Astrocyte of the hippocampus (primary cell): ENCODE measurements around the gene PLSCR3.

Source experiments
- DNase-seq: peaks from one replicate; pipeline ENCODE4 v3.0.0; 2011; ENCODE audit warnings: low read depth, low spot score

The PLSCR3 gene

DNA sequence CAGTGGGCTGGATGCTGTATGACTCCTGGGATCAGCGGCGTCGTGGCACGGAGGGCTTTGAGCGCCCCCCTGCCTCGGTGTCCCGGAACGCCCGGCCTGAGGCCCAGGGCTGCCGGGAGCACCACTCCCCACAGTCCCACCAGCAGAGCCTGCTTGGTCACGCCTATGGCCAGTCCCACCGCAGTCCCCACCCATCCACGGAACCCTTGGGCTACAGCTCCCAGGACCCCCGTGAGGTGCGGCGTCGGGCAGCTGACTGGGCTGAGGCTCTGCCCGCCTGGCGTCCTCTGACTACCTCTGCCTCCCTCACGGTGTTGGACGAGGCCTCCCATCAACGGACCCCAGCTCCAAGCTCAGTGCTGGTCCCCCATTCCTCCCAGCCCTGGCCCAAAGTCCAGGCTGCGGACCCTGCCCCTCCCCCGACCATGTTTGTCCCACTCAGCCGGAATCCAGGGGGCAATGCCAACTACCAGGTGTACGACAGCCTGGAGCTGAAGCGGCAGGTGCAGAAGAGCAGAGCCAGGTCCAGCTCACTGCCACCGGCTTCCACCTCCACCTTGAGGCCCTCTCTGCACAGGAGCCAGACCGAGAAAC is 32.7 kb upstream of the PLSCR3 start:
- no peak for DNase-seq

DNA sequence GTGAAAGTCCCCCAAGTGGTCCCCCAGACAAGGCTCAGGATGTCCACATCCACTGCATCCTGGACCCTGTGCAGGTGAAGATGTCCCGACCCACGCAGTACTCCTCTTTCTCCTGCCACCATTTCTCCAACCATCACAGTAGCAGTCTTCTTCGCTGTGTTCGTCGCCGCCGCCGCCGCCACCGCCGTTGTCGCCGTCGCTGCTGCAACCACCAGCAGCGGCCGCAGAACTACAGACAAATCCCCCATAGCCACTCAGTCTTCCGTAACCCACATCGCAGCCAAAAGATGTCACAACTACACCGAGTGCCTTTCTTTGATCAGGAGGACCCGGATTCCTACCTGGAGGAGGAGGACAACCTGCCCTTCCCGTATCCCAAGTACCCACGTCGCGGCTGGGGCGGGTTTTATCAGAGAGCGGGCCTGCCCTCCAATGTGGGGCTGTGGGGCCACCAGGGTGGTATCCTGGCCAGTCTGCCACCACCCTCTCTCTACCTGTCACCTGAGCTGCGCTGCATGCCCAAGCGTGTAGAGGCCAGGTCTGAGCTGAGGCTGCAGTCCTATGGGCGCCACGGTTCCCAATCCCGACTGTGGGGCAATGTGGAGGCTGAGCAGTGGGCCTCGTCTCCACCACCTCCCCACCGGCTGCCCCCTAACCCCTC is 32.0 kb upstream of the PLSCR3 start:
- no peak for DNase-seq

DNA sequence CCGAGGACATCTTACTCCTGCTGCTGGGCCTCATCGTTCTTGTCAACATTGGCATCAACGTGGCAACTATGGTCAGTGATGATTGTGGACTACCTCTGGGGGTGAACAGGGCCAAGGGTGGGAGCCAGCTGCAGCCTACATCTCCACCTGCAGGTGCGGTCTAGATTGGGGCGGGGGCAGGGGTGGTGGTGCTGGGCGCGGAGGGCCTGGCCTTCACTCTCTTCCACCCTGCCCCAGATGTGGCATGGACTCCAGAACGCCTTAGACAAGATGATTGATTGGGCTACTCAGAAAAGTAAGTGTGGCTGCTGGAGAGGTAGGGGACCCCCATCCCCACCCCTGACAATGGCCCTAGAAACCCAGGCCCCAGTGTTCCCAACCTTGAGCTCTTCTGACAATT is 31.4 kb upstream of the PLSCR3 start:
- DNase-seq = no peak

DNA sequence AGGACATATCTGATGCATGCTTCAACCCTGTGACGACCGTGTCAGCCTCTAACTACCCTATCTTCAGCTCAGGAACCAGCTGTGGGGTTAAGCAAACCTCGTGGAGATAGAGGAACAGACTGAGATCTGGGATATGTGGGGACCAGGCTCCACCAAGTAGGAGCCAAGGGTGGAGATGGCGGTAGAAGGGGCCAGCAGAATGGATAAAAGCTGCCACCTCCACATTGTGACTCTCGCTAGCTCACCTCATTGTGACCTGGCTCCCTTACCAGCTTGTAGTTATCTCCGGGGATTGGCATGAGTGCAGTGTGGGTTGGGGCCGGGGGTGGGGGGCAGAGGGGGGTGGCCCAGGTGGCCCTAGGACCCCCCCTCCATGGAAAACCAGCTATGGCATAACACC is 31.0 kb upstream of the PLSCR3 start, which contains the start of gene SPEM2:
TSS of gene SPEM2 (plus strand) at position 301 of the 400 bp plus-strand sequence. CDS start at position 374, 73 bp downstream.
- no peak for DNase-seq

DNA sequence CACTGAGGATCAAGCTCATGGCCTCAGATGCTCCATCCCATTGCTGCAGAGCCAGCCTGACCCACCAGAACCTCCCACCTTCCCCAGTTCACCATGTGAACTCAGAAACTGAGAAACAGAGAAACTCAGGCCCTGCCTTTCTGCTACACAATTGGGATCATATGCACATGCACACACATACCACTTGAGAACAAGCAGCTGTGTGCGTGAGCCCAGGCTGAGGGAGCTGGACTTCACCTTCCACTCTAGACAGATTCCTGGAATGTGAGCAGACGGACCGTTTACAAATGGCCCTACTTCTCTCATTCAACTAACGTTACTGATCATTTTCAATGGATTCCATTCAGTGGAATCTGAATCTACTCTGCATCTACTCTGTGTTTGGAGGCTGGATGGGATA is 29.4 kb upstream of the PLSCR3 start:
- DNase-seq = no peak

DNA sequence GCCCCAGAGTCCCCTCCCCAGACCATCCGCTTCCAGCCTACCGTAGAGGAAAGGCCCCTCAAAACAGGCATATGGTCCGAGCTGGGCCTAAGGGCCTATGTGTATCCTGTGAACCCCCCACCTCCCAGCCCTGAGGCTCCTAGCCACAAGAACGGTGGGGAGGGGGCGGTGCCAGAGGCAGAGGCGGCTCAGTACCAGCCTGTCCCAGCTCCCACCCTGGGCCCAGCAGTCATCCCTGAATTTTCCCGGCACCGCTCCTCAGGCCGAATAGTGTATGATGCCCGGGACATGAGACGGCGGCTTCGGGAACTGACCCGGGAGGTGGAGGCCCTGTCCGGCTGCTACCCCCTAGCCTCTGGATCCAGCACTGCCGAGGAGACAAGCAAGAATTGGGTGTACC is 26.9 kb upstream of the PLSCR3 start:
- no peak for DNase-seq

DNA sequence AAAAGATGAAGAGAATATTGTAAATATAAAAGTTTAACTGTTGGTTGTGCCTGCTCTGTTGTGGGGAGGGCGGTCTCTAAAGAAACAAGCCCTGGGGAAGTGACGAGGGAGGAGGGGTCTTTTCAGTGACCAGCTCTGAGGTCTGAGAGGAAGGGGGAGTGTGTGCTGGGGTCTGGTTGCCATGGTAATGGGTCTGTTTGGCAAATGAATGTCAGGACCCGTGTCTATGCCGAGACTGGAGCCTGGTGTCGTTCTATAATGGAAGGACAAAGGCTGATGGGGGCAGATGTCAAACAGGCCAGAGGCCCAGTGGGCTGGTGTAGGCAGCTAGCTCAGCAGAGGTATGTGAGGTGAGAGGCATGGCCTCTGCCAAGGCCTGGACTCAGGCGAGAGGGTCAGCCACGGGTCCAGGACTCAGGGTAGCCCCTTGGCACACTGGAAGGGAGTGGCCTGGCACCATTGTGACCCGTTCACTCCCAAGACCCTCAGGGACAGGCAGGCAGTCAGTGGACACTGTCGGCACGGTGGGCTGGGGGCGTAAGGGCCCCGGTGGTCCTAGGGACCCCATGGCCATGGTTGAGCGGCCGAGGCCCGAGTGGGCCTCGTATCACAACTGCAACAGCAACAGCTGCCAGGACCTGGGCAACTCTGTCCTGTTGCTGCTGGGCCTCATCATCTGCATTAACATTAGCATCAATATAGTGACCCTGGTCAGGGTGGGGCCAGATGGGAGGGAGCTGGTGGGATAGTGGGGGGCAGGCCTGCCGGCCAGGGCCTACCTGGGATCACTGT is 25.7 kb upstream of the PLSCR3 start, which contains the start of gene SPEM1:
TSS of gene SPEM1 (plus strand) at position 506 of the 792 bp plus-strand sequence. CDS start at position 567, 61 bp downstream.
- no peak for DNase-seq

DNA sequence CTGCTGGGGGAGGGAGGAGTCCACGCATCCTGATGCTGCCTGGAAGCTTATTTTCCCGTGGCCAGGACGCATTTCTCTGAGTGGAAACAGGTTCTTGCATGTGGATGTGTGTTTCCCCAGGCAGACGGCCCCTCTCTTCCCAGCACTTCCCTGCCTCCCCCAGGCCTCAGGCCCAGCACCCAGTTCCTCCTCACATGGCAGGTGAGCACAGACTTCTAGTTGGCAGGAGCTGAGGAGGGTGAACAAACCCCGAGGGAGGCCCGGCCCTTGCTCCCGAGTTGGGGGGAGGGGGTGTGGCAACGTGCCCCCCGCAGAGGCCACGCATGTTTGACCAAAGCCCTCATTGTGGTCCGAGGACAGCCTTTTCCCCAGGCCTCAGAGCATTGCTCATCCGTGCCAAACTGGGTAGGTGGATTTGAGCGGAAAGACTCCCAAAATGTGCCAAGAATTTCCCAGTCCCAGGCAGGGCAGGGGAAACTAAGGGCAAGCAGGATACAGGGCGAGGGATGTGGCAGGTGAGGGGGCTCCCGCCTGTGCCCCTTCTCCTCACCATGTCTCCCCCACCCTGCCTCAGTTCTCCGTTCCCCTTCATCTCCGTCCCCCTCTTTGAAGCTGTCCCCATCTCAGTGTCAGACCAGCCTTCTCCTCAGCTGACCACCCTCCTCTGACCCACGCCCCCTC is 24.3 kb upstream of the PLSCR3 start:
- no peak for DNase-seq

DNA sequence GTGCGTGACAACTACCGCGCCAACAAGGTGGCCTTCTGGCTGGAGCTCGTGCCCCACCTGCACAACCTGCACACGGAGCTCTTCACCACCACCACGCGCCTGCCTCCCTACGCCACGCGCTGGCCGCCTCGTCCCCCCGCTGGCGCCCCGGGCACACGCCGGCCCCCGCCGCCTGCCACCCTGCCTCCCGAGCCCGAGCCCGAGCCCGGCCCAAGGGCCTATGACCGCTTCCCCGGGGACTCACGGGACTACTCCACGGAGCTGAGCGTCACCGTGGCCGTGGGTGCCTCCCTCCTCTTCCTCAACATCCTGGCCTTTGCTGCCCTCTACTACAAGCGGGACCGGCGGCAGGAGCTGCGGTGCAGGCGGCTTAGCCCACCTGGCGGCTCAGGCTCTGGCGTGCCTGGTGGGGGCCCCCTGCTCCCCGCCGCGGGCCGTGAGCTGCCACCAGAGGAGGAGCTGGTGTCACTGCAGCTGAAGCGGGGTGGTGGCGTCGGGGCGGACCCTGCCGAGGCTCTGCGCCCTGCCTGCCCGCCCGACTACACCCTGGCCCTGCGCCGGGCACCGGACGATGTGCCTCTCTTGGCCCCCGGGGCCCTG is 22.8 kb upstream of the PLSCR3 start:
- DNase-seq = no peak

DNA sequence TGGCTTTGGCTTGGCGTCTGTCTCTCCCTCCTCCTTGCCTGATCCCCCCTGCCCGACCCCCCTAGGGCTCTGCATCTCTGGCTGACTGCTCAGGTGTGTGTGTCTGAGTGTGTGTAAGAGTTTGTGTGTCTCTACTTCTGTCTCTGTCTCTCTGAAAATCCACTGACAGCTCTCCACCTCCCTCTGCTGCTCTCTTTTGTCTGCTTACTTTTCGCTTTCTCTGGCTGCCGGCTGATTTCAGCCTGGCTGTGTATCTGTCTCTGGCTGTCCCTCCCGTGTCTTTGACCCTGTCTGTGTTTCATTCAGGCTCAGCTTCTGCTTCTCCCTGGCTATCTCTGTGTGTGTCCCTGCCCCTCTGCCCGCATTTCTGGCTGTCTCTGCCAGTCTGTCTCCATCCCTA is 22.0 kb upstream of the PLSCR3 start:
- no peak for DNase-seq

DNA sequence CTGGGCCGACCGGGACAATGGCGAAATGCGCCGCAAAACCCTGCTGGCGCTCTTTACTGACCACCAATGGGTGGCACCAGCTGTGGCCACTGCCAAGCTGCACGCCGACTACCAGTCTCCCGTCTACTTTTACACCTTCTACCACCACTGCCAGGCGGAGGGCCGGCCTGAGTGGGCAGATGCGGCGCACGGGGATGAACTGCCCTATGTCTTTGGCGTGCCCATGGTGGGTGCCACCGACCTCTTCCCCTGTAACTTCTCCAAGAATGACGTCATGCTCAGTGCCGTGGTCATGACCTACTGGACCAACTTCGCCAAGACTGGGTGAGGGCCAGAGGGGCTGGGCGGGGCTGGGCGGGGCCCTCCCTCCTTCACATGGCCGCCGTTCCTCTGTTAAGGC is 21.5 kb upstream of the PLSCR3 start:
- no peak for DNase-seq

DNA sequence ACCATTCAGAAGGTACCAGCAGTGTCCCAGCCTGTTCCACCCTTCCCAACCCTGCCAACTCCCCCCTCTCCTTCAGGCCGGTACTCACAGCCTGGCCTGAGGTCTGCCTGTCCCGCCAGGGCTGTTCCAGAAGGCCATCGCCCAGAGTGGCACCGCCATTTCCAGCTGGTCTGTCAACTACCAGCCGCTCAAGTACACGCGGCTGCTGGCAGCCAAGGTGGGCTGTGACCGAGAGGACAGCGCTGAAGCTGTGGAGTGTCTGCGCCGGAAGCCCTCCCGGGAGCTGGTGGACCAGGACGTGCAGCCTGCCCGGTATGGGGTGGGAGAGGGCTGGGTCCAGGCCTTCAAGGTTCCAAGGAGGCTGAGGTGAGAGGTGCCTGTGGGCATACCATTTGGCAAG is 20.5 kb upstream of the PLSCR3 start:
- no peak for DNase-seq

DNA sequence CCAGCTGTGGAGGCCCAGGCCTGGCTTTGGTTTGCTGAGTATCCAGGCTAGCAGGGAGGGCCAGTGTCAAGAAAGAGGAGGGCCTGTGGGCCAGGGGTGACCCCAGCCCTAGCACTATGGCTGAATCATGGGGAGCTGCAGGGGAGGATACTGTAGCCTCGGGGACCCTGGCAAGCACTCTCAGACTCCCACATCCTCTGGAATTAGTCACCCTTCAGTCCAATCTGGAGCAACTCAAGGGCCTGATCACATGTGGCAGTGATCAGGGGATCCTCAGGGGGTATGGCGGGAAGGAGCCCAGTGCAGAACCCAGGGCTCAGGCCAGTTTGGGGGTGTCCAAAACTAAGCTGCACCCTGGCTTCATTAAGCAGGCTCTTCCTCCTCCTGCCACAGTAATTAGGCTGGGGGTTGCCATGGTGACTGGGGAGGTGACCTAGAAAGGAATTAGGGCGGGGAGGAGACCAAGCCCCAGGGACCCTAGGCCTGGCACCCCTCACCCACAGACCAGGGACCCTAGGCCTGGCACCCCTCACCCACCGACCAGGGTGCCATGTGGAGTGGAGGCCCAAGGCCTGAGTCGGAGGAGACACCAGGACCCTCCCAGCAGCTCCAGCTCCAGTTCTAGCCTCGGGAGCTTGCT is 19.1 kb upstream of the PLSCR3 start:
- no peak for DNase-seq

DNA sequence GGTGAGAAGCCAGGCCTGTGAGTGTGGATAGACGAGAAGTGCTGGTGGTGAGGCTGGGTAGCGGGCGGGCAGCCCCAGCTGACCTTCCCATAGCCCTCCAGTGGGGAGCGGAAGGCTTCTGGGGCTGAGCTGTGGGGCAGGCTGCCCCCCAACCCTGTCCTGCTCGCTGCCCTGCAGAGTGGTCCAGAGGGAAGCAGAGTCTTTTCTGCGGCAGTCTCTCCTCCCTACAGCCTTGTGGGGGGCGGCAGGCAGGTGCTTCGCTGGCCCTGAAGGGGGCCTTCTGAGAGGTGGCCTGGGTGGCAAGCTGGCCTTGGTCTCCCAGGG is 17.1 kb upstream of the PLSCR3 start:
- no peak for DNase-seq

DNA sequence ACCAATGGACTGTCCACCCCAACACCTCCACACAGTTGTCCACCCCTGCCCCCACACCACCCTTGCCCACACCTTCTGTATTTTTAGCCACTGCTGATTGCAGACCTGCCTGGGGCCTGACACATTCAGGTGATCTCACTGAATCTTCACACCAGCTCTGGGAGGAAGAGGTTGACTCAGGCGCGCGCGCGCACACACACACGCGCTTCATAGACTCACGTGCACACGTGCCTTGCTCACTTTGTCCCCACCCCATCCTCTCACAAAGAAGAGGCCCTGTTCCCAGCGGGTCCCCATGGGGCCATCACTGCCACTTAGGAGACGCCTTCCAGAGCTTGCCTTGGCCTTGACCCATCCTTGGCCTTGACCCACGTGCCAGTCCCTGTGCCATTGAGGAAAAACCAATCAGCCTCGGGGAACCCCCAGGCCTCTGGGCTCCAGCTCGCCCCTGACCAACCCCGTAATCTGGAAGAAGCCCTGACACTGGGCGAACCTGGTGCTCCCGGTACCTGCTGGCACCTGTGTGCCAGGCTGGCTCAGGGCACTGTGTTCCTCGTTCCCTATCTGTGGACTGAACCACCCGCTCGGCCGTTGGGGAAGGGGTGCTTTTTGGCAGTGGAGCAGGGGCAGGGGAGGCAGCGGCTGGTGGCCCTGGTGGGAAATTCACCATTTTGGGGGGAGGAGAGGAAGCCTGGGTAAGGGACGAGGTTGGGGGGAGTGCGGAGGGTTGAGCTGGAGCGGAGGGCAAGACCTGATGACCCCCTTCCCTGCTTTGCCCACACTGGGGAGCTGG is 16.5 kb upstream of the PLSCR3 start:
- no peak for DNase-seq

DNA sequence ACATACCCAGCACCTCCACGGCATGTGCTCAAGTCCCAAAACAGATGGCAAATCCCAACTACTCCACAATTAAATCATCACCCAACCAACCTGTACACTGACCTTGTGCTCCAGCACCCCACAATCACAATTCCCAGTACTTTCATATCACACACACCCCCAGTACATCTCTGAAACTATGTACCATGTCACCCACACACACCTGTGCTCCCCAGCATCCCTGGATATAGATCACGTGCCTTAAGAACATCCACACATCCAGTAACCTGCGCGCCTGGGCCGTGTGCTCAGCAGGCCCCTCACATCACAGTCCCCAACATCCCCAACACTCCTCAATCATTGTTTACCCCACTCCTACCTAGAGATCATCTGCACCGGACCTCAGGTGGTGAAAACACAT is 15.4 kb upstream of the PLSCR3 start:
- no peak for DNase-seq

DNA sequence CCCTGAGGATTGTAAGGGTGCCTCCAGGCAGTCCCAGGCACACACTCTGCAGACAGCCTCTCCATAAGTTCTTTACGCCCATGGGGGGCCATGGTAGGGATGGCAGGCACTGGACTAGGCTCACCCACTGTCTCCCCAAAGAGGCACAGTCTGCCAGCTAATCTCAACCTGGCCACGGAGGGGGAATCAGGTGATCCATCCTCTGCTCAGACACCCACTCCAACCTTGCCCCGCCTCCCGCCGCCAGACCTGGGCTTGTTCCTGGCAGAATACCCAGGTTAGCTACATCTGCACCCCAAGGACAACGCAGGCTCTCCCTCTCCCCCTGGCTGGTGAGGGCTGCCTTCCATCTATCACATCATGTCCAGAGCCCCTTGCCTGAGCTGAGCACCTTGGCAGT is 14.5 kb upstream of the PLSCR3 start:
- no peak for DNase-seq

DNA sequence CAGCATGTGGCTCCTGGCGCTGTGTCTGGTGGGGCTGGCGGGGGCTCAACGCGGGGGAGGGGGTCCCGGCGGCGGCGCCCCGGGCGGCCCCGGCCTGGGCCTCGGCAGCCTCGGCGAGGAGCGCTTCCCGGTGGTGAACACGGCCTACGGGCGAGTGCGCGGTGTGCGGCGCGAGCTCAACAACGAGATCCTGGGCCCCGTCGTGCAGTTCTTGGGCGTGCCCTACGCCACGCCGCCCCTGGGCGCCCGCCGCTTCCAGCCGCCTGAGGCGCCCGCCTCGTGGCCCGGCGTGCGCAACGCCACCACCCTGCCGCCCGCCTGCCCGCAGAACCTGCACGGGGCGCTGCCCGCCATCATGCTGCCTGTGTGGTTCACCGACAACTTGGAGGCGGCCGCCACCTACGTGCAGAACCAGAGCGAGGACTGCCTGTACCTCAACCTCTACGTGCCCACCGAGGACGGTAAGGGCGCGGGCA is 14.0 kb upstream of the PLSCR3 start:
- no peak for DNase-seq

DNA sequence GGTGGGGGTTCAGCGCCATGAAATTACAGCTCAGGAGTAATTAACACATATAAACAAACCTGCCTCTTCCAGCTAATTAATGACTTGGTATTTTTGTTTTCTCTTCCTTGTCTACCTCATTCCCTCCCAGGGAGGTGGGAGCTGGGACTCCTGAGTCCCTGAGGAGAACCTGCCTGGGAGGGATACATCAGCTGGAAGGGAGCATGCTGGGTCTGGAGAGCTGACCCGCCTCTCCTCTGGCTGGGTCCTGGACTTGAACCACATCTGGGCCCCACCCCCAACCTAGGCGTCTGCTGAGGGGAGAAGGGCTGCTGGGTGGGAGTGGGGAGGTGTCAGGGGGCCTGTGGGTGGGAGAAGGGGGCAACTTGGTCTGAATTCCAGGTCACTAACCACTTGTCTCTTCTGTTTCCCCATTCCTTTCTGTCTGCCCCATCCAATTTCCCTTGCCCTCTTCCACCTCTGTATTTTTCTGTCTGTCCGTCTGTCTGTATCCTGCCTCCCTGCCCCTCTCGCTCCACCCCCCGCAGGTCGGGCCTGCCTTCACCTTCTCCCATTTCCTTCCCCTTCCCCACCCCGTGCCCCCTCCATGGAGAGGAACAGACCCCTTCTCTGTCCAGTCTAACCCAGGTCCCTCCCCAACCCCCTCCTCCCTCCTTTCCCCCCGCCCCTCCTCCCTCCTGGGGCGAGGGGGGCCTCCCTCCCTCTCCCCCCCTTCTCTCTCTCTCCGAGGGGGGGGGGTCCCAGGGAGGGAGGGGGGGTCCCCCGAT is 13.3 kb upstream of the PLSCR3 start, which contains the start of gene NLGN2:
TSS of gene NLGN2 (plus strand) at position 361 of the 767 bp plus-strand sequence. CDS start 411 bp downstream, outside the sequence.
- DNase-seq = no peak

DNA sequence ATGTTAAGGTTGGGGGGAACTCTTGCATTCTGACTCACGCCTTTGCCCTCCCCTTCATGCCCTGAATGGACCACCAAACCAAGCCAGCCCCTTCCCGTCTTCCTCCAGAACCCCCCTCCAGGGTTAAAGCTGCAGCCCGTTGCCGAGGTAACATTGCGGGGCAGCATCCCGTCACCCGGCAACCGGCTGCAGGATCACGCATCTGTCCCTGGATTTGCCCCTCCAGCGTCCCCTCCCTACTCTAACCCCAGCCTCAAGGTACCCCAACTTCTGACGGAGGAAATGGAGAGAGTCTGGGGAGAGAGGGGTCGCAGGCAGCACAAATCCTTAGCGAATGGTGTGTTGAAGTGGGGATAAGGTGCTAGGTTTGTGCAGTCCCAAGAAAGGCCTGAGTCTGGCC is 12.8 kb upstream of the PLSCR3 start:
- DNase-seq = no peak
